Measurements from ENCODE around the gene MICALL2.
"Not testable (repeated sequence)": the region's sequence is repeated elsewhere in the genome, so short reads cannot be mapped to it uniquely, and the experiment has no call there.

The MICALL2 gene

GRCh38 chr7:1444214-1444924 lies 14.9 kb downstream of the MICALL2 start:
- TF ChIP-seq TAF1 (IDR thresholded peaks at IDR 0.05; ENCODE audit: borderline replicate concordance, low read depth, low read length) (no peak), POLR2AphosphoS5 (IDR thresholded peaks at IDR 0.05; ENCODE audit: low read depth, low read length) (no peak)
- FAIRE-seq (no peak), DNase-seq (ENCODE audit: insufficient read length) (no peak)

GRCh38 chr7:1443587-1444200 lies 15.6 kb downstream of the MICALL2 start:
- FAIRE-seq = not testable (repeated sequence)

GRCh38 chr7:1442355-1443124 lies 16.7 kb downstream of the MICALL2 start:
- DNase-seq (ENCODE audit: insufficient read length) (no peak), FAIRE-seq (no peak)
- TF ChIP-seq TAF1 (IDR thresholded peaks at IDR 0.05; ENCODE audit: borderline replicate concordance, low read depth, low read length) (no peak), POLR2AphosphoS5 (IDR thresholded peaks at IDR 0.05; ENCODE audit: low read depth, low read length) (no peak), POLR2A (IDR thresholded peaks at IDR 0.05; ENCODE audit: low read depth, low read length) (no peak)

More at GRCh38 chr7:1443587-1444200, 15.6 kb downstream of the MICALL2 start:
- not testable (repeated sequence) for DNase-seq (ENCODE audit: insufficient read length)

DNA sequence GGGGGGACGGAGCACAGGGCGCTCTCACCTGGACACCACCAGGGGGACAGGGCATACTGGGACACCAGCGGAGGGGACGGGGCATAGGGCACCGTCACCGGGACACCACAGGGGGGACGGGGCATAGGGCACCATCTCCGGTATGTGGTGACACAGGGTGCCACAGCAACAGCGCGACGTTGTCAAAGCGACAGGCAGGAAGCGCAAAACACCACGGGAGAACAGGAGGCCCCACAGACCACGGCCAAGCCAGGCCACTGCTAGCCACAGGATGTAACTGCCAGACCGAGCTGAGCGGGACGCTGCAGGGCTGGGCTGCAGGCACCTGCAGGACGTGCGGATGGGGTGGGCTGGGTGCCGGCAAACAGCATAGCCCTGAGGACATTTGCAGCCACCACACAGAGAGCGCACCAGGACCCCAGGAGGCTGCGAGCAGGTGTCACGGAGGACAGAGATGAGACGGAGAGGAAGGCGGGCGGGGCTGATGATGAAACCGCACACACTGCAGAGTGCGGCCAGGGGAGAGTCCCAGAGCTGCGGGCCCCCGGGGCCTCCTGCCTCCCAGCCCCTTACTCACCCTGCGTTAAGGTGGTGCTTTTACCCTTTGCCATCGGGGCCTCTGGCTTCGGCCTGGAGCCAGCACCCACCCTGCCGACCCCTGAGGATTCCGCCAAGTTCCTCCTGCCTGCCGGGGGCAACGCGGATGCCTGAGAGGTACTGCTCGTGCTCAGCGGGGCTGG lies 17.5 kb downstream of the MICALL2 start:
- TF ChIP-seq POLR2AphosphoS5 (IDR thresholded peaks at IDR 0.05; ENCODE audit: low read depth, low read length) = no peak
- no peak for TF ChIP-seq TAF1 (IDR thresholded peaks at IDR 0.05; ENCODE audit: borderline replicate concordance, low read depth, low read length)
- no peak for TF ChIP-seq POLR2A (IDR thresholded peaks at IDR 0.05; ENCODE audit: low read depth, low read length)
- FAIRE-seq (no peak), DNase-seq (ENCODE audit: insufficient read length) (no peak)

- FAIRE-seq = no peak
- TF ChIP-seq POLR2AphosphoS5 (IDR thresholded peaks at IDR 0.05; ENCODE audit: low read depth, low read length) (no peak), TAF1 (IDR thresholded peaks at IDR 0.05; ENCODE audit: borderline replicate concordance, low read depth, low read length) (no peak), POLR2A (IDR thresholded peaks at IDR 0.05; ENCODE audit: low read depth, low read length) (no peak)
- no peak for DNase-seq (ENCODE audit: insufficient read length)
Observed at GRCh38 chr7:1440620-1441019, 18.6 kb downstream of the MICALL2 start.

DNA sequence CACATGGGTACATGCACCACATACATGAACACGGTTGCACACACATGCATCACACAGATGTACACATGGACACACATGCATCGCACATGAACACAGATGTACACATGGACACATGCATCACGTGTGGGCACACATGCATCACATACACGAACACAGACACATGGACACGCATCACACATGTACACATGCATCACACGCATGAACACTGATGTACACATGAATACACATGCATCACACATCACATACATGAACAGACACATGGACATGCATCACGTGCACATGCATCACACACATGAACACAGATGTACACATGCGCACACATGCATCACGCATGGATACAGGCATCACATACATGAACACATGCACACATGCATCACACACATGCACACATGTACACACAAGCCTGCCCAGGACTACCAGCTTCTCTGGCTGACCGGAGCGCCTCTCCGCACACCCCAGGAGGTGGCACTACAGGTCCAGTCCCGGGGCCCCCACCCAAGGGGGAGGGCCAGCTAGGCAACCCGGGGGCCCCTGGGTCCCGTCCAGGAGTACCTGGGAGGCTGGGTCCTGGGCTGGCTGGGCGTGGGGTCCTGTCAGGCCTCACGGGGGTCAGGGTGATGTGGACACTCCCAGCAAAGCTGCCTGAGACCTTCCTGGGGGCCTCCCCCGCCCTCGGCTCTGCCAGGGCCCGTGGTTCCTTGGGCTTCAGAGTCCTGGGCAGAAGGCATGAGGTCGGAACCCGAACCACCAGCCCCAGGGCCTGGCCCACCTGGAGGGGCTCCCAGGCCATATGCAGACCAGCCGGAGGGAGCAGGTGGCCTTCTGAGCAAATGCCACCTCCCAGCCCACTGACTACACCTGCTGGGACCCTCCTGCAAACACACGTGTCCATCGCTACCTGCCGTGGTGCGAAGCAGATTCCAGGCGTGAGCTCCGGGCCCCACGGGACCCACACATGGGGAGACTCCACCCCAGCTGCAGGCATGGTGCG lies 19.6 kb downstream of the MICALL2 start:
- no peak for FAIRE-seq
- TF ChIP-seq POLR2A (IDR thresholded peaks at IDR 0.05; ENCODE audit: low read depth, low read length) (no peak), TAF1 (IDR thresholded peaks at IDR 0.05; ENCODE audit: borderline replicate concordance, low read depth, low read length) (no peak), POLR2AphosphoS5 (IDR thresholded peaks at IDR 0.05; ENCODE audit: low read depth, low read length) (no peak)
- no peak for DNase-seq (ENCODE audit: insufficient read length)

GRCh38 chr7:1438821-1439220 lies 20.4 kb downstream of the MICALL2 start:
- no peak for DNase-seq (ENCODE audit: insufficient read length)
- FAIRE-seq = no peak
- TF ChIP-seq TAF1 (IDR thresholded peaks at IDR 0.05; ENCODE audit: borderline replicate concordance, low read depth, low read length) (no peak), POLR2AphosphoS5 (IDR thresholded peaks at IDR 0.05; ENCODE audit: low read depth, low read length) (no peak), POLR2A (IDR thresholded peaks at IDR 0.05; ENCODE audit: low read depth, low read length) (no peak)

GRCh38 chr7:1438208-1438607 lies 21.1 kb downstream of the MICALL2 start:
- no peak for DNase-seq (ENCODE audit: insufficient read length)
- FAIRE-seq = no peak
- no peak for TF ChIP-seq TAF1 (IDR thresholded peaks at IDR 0.05; ENCODE audit: borderline replicate concordance, low read depth, low read length)
- no peak for TF ChIP-seq POLR2AphosphoS5 (IDR thresholded peaks at IDR 0.05; ENCODE audit: low read depth, low read length)
- no peak for TF ChIP-seq POLR2A (IDR thresholded peaks at IDR 0.05; ENCODE audit: low read depth, low read length)

- TF ChIP-seq POLR2A (IDR thresholded peaks at IDR 0.05; ENCODE audit: low read depth, low read length) (no peak), TAF1 (IDR thresholded peaks at IDR 0.05; ENCODE audit: borderline replicate concordance, low read depth, low read length) (no peak), POLR2AphosphoS5 (IDR thresholded peaks at IDR 0.05; ENCODE audit: low read depth, low read length) (no peak)
- FAIRE-seq (no peak), DNase-seq (ENCODE audit: insufficient read length) (no peak)
Observed at GRCh38 chr7:1437155-1437880, 22.0 kb downstream of the MICALL2 start.

DNA sequence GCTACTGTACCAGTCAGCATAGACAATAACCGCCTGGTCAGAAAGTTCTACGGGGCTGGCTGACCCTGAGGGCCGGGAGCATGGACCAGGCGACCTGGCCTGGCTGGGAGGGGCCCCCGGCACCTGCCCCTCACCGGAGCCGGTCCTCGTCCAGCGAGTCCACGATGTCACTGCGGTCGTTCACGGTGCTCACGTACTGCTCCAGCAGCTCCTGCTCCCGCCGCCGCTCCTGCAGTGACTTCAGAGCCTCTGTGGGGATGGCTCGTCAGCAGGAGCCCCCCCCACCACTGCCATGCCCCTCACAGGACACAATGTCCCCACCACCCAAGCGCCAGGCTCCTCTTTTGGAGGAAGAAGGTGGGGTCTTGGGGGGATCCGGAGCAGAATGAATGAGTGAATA lies 22.7 kb downstream of the MICALL2 start:
- FAIRE-seq (no peak), DNase-seq (ENCODE audit: insufficient read length) (no peak)
- TF ChIP-seq POLR2A (IDR thresholded peaks at IDR 0.05; ENCODE audit: low read depth, low read length) (no peak), POLR2AphosphoS5 (IDR thresholded peaks at IDR 0.05; ENCODE audit: low read depth, low read length) (no peak), TAF1 (IDR thresholded peaks at IDR 0.05; ENCODE audit: borderline replicate concordance, low read depth, low read length) (no peak)

Measured in GM12892 (cell line).